Measurements from ENCODE around the gene MAP6D1. TPM values are rescaled to one million over a fixed set of nuclear protein-coding genes. Genes with fewer than 3 reads are reported as not detected.
A peak's percentile ranks its signal among the peaks of the same experiment; 100 is the strongest.

The MAP6D1 gene
- total and polyA plus RNA-seq, 10 donors, result 0.77 to 3.1 (median 1.7) TPM; not detected in 1

- Histone ChIP-seq H3K27me3 (replicated peaks in 1 of 7) (no peaks in the 10 kb centered on the region), H3K4me3 (no peak overlapping the region), H3K9me3 (no peaks in the 10 kb centered on the region), H3K27ac (no peak overlapping the region), H3K4me1 (no peaks in the 10 kb centered on the region), H3K36me3 (peaks cover 12 to 100% (median 81%) of the 10 kb centered on the region in 6 donors)
- DNase-seq, result no peak
- intact Hi-C loops (cut with DNase I; ENCODE audit: low total_unique reads), result no loop called here
- 82 to 97% (median 95%) methylated on average over 5 of the region's 5 CpGs for WGBS, 5 donors
- TF ChIP-seq, protein P1, sequence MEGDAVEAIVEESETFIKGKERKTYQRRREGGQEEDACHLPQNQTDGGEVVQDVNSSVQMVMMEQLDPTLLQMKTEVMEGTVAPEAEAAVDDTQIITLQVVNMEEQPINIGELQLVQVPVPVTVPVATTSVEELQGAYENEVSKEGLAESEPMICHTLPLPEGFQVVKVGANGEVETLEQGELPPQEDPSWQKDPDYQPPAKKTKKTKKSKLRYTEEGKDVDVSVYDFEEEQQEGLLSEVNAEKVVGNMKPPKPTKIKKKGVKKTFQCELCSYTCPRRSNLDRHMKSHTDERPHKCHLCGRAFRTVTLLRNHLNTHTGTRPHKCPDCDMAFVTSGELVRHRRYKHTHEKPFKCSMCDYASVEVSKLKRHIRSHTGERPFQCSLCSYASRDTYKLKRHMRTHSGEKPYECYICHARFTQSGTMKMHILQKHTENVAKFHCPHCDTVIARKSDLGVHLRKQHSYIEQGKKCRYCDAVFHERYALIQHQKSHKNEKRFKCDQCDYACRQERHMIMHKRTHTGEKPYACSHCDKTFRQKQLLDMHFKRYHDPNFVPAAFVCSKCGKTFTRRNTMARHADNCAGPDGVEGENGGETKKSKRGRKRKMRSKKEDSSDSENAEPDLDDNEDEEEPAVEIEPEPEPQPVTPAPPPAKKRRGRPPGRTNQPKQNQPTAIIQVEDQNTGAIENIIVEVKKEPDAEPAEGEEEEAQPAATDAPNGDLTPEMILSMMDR (IDR thresholded peaks at IDR 0.05 in 8 of 11, conservative IDR thresholded peaks at IDR 0.05 in 3 of 11), result no peak
- TF ChIP-seq POLR2AphosphoS5 (IDR thresholded peaks at IDR 0.05) (no peak), POLR2A (IDR thresholded peaks at IDR 0.05) (no peak)
Measured at GRCh38 chr3:183801601-183802000, 23.8 kb downstream of the MAP6D1 start.

DNA sequence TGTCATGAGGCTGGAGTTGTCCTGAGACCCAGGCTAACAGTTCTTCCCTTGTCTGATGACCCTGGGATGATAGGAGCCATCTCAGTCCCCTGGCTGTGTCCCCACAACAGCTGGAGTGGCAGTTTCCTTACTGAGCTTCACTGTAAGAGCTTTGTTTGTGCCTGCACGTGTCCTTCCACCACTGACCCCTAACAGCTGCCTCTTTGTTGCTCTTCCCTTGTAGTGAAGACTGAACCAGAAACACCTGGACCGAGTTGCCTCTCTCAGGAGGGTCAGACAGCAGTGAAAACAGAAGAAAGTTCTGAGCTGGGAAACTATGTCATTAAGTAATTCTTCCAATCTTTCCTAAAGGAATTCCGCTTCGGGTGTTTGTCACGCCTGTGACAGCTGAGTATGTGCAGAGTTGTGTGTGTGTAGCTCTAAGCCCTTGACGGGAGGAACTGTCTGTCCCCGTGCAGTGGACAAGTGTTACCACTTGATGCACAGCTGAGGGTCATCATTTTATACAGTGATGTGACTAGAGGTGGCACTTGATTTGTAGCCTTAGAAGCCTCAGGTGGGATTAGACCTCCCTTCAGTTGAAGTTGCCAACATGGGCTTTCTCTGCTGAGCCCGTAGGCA is 25.0 kb downstream of the MAP6D1 start:
- WGBS, 5 donors, result 80 to 93% (median 88%) methylated on average over 8 of the region's 8 CpGs
- Histone ChIP-seq H3K27me3 (replicated peaks in 1 of 7) (no peaks in the 10 kb centered on the region), H3K9me3 (no peaks in the 10 kb centered on the region), H3K4me1 (no peaks in the 10 kb centered on the region), H3K4me3 (no peak overlapping the region), H3K27ac (no peak overlapping the region), H3K36me3 (peaks cover 8 to 97% (median 69%) of the 10 kb centered on the region in 6 donors)
- no peak for DNase-seq
- intact Hi-C loops (cut with DNase I; ENCODE audit: low total_unique reads), result no loop called here
- TF ChIP-seq, protein P1 (IDR thresholded peaks at IDR 0.05 in 8 of 11, conservative IDR thresholded peaks at IDR 0.05 in 3 of 11), result no peak
- no peak for TF ChIP-seq POLR2AphosphoS5 (IDR thresholded peaks at IDR 0.05)
- no peak for TF ChIP-seq POLR2A (IDR thresholded peaks at IDR 0.05)

- 90 to 99% (median 94%) methylated on average over 5 of the region's 5 CpGs for WGBS, 5 donors
- H3K36me3 ChIP-seq, result peaks cover 7 to 93% (median 65%) of the 10 kb centered on the region in 6 donors
Measured at GRCh38 chr3:183799461-183799860, 25.9 kb downstream of the MAP6D1 start.

DNA sequence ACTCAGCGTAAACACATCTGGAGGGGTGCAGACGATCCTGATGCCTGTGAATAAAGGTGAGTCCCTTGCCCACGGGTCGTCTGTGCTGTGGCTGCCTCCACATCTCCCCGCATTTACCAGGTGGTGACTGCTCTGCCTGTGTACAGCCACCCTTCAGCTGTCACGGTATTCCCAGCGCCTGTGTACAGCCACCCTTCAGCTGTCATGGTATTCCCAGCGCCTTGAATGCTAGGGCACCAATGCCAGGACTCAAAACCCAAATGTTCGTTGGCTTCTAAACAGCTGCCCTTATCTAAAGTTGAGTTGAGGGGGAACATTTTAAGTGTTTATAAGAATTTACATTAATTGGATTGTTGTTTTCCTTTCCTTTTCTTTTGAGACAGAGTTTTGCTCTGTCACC is 27.4 kb downstream of the MAP6D1 start:
- Histone ChIP-seq H3K4me3 (no peak overlapping the region), H3K27ac (no peak overlapping the region), H3K36me3 (peaks cover 7 to 93% (median 58%) of the 10 kb centered on the region in 6 donors), H3K9me3 (no peaks in the 10 kb centered on the region), H3K4me1 (no peaks in the 10 kb centered on the region), H3K27me3 (replicated peaks in 1 of 7) (no peaks in the 10 kb centered on the region)
- TF ChIP-seq, protein P1 (IDR thresholded peaks at IDR 0.05 in 8 of 11, conservative IDR thresholded peaks at IDR 0.05 in 3 of 11), result no peak
- no peak for TF ChIP-seq POLR2AphosphoS5 (IDR thresholded peaks at IDR 0.05)
- TF ChIP-seq POLR2A (IDR thresholded peaks at IDR 0.05), result no peak
- 93 to 98% (median 97%) methylated on average over 9 of the region's 9 CpGs for WGBS, 5 donors
- intact Hi-C loops (cut with DNase I; ENCODE audit: low total_unique reads), result no loop called here
- peak; percentile 42 for DNase-seq

More at GRCh38 chr3:183799461-183799860, 25.9 kb downstream of the MAP6D1 start:
- no peak overlapping the region for H3K4me3 ChIP-seq
- no peaks in the 10 kb centered on the region for H3K9me3 ChIP-seq
- no peaks in the 10 kb centered on the region for H3K27me3 ChIP-seq (replicated peaks in 1 of 7)
- intact Hi-C loops (cut with DNase I; ENCODE audit: low total_unique reads), result no loop called here
- TF ChIP-seq POLR2AphosphoS5 (IDR thresholded peaks at IDR 0.05), result no peak
- TF ChIP-seq, protein P1 (IDR thresholded peaks at IDR 0.05 in 8 of 11, conservative IDR thresholded peaks at IDR 0.05 in 3 of 11), result no peak
- no peak for TF ChIP-seq POLR2A (IDR thresholded peaks at IDR 0.05)
- H3K27ac ChIP-seq, result no peak overlapping the region
- DNase-seq, result no peak
- H3K4me1 ChIP-seq, result no peaks in the 10 kb centered on the region
